HCT116 (cell line): ENCODE results near the gene HDLBP. TPM values are rescaled to one million over a fixed set of nuclear protein-coding genes. Genes with fewer than 3 reads are reported as not detected.

ENCODE experiments used
- ATAC-seq: fragments of 200-7000 bp; cut with Tn5 transposase; 2 replicates; pipeline ENCODE4 v1.9.1; 2020; ENCODE audit warnings: mild to moderate bottlenecking, moderate library complexity
- BruUV-seq: library from RNA; stranded (reverse); fragments of 400-500 nt; replicated peaks from 2 replicates; lab custom pipeline; 2021; lab: Mats Ljungman, UMichigan
- CTCF ChIA-PET: fragments of 300-600 bp; sonication (Branson Sonifier 250); formaldehyde crosslinking; loops from one replicate; lab custom pipeline; 2021; ENCODE audit warnings: antibody characterized with exemption; lab: Charles Lee
- POLR2A ChIA-PET: fragments of 300-600, 350-600 bp; sonication (Branson Sonifier 250); formaldehyde crosslinking; loops from one replicate; lab custom pipeline; 2021; ENCODE audit warnings: antibody characterized with exemption; lab: Charles Lee
- RAD21 ChIA-PET, 2 experiments: fragments of 300-600 bp; sonication (Branson Sonifier 250); formaldehyde crosslinking; loops; one replicate each; lab custom pipeline; 2023; ENCODE audit warnings: low total read pairs in 2 of 2; ENCODE audit not compliant: uncharacterized antibody in 2 of 2, unreplicated experiment in 2 of 2, low non-redundant PET in 1 of 2; lab: Charles Lee
- DNase-seq: peaks from one replicate; pipeline ENCODE4 v3.0.0-alpha.2; 2010; ENCODE audit warnings: low read depth, low spot score
- H2AFZ ChIP-seq: fragments of 200-600 bp; shearing (Covaris generic), sonication (generic); 2 replicates; pipeline ENCODE4 v1.6.1; 2017; ENCODE audit warnings: low read depth, mixed run types, mixed read lengths, antibody characterized with exemption, low read length; ENCODE audit not compliant: poor library complexity, severe bottlenecking
- H3K27ac ChIP-seq: 2 replicates; pipeline ENCODE4 v1.5.1; 2012; ENCODE audit warnings: low read depth, low read length
- H3K27me3 ChIP-seq: fragments of 200-600 bp; sonication (generic); 2 replicates; pipeline ENCODE4 v1.6.1; 2016; ENCODE audit warnings: mixed run types, low read length, mixed read lengths; ENCODE audit not compliant: insufficient read depth
- H3K36me3 ChIP-seq, 2 experiments: fragments of 200-500 bp in 1 of 2; fragments of 200-600 bp in 1 of 2; sonication (Bioruptor generic) in 1 of 2; sonication (generic) in 1 of 2; 2 replicates each; pipeline versions ENCODE4 v1.5.1 to v1.6.1; 2014 to 2016; ENCODE audit warnings: low read length in 2 of 2, inconsistent platforms in 1 of 2, mixed read lengths in 1 of 2, mixed run types in 1 of 2; ENCODE audit not compliant: insufficient read depth in 2 of 2, control insufficient read depth in 1 of 2
- H3K4me1 ChIP-seq, 2 experiments: fragments of 200-600 bp in 1 of 2; sonication (generic) in 1 of 2; 2 replicates each; pipeline versions ENCODE4 v1.5.1 to v1.6.1; 2012 to 2017; ENCODE audit warnings: low read length in 2 of 2, inconsistent platforms in 1 of 2, mild to moderate bottlenecking in 1 of 2, mixed read lengths in 1 of 2, mixed run types in 1 of 2, moderate library complexity in 1 of 2; ENCODE audit not compliant: insufficient read depth in 2 of 2, control insufficient read depth in 1 of 2
- H3K4me2 ChIP-seq: fragments of 200-600 bp; sonication (generic); 2 replicates; pipeline ENCODE4 v1.6.1; 2017; ENCODE audit warnings: mixed run types, low read length, mixed read lengths
- H3K4me3 ChIP-seq, 2 experiments: fragments of 200-600 bp in 1 of 2; sonication (generic) in 1 of 2; replicated peaks in 1 of 2; 2 replicates each; pipeline ENCODE4 v1.5.1; 2011 to 2016; ENCODE audit warnings: low read length in 2 of 2, control low read depth in 1 of 2, low read depth in 1 of 2, mild to moderate bottlenecking in 1 of 2, mixed read lengths in 1 of 2, mixed run types in 1 of 2
- H3K79me2 ChIP-seq: fragments of 200-600 bp; sonication (generic); 2 replicates; pipeline ENCODE4 v1.6.1; 2017; ENCODE audit warnings: mild to moderate bottlenecking, mixed run types, low read length, moderate library complexity, mixed read lengths; ENCODE audit not compliant: insufficient read depth
- H3K9ac ChIP-seq: fragments of 200-600 bp; sonication (generic); 2 replicates; pipeline ENCODE4 v1.6.1; 2016; ENCODE audit warnings: low read length, mixed read lengths
- H3K9me2 ChIP-seq: fragments of 200-600 bp; sonication (generic), shearing (Covaris generic); 2 replicates; pipeline ENCODE4 v1.6.1; 2017; ENCODE audit warnings: mixed run types, mild to moderate bottlenecking, moderate library complexity; ENCODE audit not compliant: insufficient read depth
- H3K9me3 ChIP-seq, 2 experiments: fragments of 200-500 bp in 1 of 2; fragments of 200-600 bp in 1 of 2; sonication (Bioruptor generic) in 1 of 2; sonication (generic) in 1 of 2; 2 replicates each; pipeline ENCODE4 v1.6.1; 2014 to 2017; ENCODE audit warnings: low read length in 2 of 2, mixed read lengths in 2 of 2, inconsistent platforms in 1 of 2, low read depth in 1 of 2, mild to moderate bottlenecking in 1 of 2, mixed run types in 1 of 2, moderate library complexity in 1 of 2; ENCODE audit not compliant: control insufficient read depth in 1 of 2, insufficient read depth in 1 of 2
- H4K20me1 ChIP-seq: fragments of 200-600 bp; sonication (generic), shearing (Covaris generic); 2 replicates; pipeline ENCODE4 v1.6.1; 2017; ENCODE audit warnings: mixed run types, mild to moderate bottlenecking, moderate library complexity; ENCODE audit not compliant: insufficient read depth
- ATF3 ChIP-seq: IDR thresholded peaks from 2 replicates; pipeline ENCODE4 v1.6.1; 2012
- CBX3 ChIP-seq: IDR thresholded peaks from 2 replicates; pipeline ENCODE4 v1.6.1; 2012; ENCODE audit warnings: low read depth
- CTCF ChIP-seq, 3 experiments: fragments of 200-600 bp in 1 of 3; sonication (generic) in 1 of 3; IDR thresholded peaks in 2 of 3; conservative IDR thresholded peaks in 1 of 3; 2 replicates each; pipeline ENCODE4 v1.5.1; 2012 to 2017; ENCODE audit warnings: low read depth in 2 of 3, low read length in 2 of 3, antibody characterized with exemption in 1 of 3, borderline replicate concordance in 1 of 3, control low read depth in 1 of 3, mild to moderate bottlenecking in 1 of 3, mixed read lengths in 1 of 3, mixed run types in 1 of 3, moderate library complexity in 1 of 3; ENCODE audit not compliant: insufficient read depth in 1 of 3
- EGR1 ChIP-seq: IDR thresholded peaks from 2 replicates; pipeline ENCODE4 v1.6.1; 2012; ENCODE audit warnings: low read depth
- ELF1 ChIP-seq: IDR thresholded peaks from 2 replicates; pipeline ENCODE4 v1.6.1; 2012; ENCODE audit warnings: low read depth, borderline replicate concordance
- MAX ChIP-seq: IDR thresholded peaks from 2 replicates; pipeline ENCODE4 v1.6.1; 2012
- POLR2AphosphoS5 ChIP-seq: IDR thresholded peaks from 2 replicates; pipeline ENCODE4 v1.6.1; 2011; ENCODE audit warnings: mild to moderate bottlenecking, low read depth, low read length, moderate library complexity
- SP1 ChIP-seq: IDR thresholded peaks from 2 replicates; pipeline ENCODE4 v1.6.1; 2012; ENCODE audit warnings: low read depth
- TCF7L2 ChIP-seq: IDR thresholded peaks from 2 replicates; pipeline ENCODE4 v1.7.0; 2011; ENCODE audit warnings: borderline replicate concordance, inconsistent platforms; ENCODE audit not compliant: insufficient read depth, insufficient read length; ENCODE audit errors: extremely low read depth
- intact Hi-C: fragments of 100-400 bp; cut with micrococcal nuclease; formaldehyde crosslinking; loops from 2 replicates; pipeline ENCODE4 v1.10.0; 2022
- total RNA-seq: library from RNA; stranded (reverse); gene quantifications from one replicate; pipeline ENCODE4 v1.2.1, GENCODE V29; 2021; ENCODE audit not compliant: unreplicated experiment

Gene HDLBP
- total RNA-seq, 1 experiment from 2014 or later: 462 TPM

- intact Hi-C loops: no loop called here
- no peaks in the 10 kb centered on the region for H3K27me3 ChIP-seq
- no peak overlapping the region for H2AFZ ChIP-seq
- TF ChIP-seq MAX (no peak), CTCF (IDR thresholded peaks at IDR 0.05 in 2 of 3, conservative IDR thresholded peaks at IDR 0.05 in 1 of 3; ENCODE audit: borderline replicate concordance in 1 of 3, insufficient read depth in 1 of 3, low read depth in 2 of 3, low read length in 2 of 3) (no peak), ATF3 (no peak), EGR1 (no peak), ELF1 (no peak), CBX3 (no peak), TCF7L2 (no peak), SP1 (no peak), POLR2AphosphoS5 (no peak)
- H4K20me1 ChIP-seq: no peaks in the 10 kb centered on the region
- ChIA-PET CTCF (no interaction called here), RAD21 (interaction anchor here in 1 of 2 experiments (0.6 kb wide), 1 partner anchor 351 kb away, joined by 6 read pairs; no protein-coding TSS in a partner anchor), POLR2A (no interaction called here)
- H3K9me3 ChIP-seq: no peaks in the 10 kb centered on the region
- no peak overlapping the region for H3K4me2 ChIP-seq
- peaks cover 22 to 24% of the 10 kb centered on the region in 2 experiments; a peak in 3 of 4 replicates for H3K36me3 ChIP-seq
- no TSS peak for BruUV-seq
- ATAC-seq (no peak), DNase-seq (no peak)
- no peaks in the 10 kb centered on the region for H3K79me2 ChIP-seq
- H3K9ac ChIP-seq: no peak overlapping the region
- no peaks in the 10 kb centered on the region for H3K9me2 ChIP-seq
- peaks cover 6 to 11% of the 10 kb centered on the region in 2 experiments; a peak in 3 of 4 replicates for H3K4me1 ChIP-seq
- no peak overlapping the region for H3K27ac ChIP-seq
- no peak overlapping the region for H3K4me3 ChIP-seq
Observed at GRCh38 chr2:241224851-241225438, 90.5 kb downstream of the HDLBP start.
